DMS 273 treated with DMSO at 0.1 percent for 48 hours (cell line): ENCODE results near the gene HTATSF1.

Source experiments
- DNase-seq: peaks from one replicate; lab custom pipeline; 2025; lab: John Stamatoyannopoulos, UW

Gene HTATSF1

DNA sequence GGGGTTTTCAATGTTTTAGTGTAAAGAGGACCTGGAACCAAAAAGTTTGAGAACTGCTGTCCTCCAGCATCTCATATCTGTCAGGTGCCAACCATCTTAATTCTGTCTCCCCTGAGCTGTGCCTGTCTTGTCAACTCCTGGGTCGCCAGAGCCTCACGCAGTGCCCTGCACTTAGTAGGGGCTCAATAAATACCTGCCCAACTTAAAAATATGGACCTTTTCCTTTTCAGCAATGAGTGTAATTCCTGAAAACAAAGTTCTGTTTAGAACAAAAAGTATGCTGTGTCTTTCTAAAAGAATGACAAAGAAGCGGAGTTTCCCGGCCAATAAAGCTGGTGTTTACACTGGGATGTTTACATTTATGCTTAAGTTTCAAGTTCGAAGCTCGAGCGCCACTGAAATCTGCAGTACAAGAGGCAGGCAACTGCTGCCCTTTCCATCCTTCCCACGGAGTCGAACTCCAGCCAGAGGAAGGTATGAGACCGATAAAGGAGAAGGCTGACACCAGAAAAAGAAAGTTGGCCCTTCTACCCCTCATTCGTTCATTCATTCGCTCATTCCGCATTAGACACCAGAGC is 1.1 kb upstream of the HTATSF1 start:
- no peak for DNase-seq

DNA sequence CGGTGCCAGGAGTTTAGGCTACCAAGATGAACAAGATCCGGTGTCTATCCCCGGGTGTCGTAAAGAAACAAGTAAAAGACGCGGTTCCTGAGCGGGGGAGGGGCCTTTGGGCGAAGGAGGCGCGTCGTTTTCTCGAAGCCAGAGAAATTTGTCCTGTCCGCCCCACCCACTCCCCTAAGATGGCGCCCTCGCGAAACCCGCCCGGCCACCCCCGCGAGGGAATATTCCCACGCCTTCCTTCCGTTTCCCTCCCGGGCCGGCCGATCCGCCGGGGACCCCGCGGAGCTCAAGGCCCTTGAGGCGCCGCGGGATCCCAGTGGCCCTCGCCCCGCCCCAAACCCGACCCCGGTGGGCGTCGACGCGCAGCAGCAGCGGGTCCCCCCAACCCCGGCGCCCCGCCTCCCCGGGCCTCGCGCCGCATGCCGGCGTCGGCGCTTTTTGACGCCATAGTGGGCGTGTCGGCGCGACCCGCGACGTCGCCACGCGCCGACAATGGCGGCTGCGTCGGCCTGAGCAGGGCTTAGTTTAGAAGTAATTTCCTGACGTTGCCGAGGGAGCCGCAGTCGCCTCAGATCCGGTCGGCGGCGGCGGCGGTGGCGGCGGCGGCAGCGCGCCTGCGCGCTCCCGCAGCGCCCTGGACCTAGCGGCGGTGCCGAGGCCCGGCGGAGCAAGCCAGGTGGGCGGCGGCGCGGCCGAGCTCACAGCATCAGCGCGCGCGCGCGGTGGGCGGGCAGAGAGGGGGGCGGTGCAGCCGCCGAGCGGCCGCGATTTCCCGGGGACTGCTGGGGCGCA is 432 bp upstream of the HTATSF1 start:
- DNase-seq, result peak; percentile 74

DNA sequence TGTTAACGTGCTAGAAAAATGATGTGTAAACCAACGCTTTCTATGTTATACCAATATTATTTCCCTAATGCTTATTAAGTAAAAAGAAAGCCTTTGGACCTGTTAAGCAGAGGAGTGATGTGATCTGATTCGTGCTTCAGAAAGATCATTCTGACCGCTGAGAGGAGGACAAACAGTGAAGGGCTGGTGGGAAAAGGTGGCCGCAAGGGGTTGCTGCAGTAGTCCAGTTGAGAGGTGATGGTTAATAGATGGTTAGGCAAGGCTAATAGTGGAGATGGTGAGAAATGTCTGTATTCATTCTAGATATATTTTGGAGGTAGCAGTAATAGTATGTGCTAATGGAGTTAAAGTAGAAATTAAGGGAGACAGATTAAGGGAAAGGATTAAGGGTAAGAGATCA is 21.7 kb downstream of the HTATSF1 start:
- DNase-seq, result no peak

DNA sequence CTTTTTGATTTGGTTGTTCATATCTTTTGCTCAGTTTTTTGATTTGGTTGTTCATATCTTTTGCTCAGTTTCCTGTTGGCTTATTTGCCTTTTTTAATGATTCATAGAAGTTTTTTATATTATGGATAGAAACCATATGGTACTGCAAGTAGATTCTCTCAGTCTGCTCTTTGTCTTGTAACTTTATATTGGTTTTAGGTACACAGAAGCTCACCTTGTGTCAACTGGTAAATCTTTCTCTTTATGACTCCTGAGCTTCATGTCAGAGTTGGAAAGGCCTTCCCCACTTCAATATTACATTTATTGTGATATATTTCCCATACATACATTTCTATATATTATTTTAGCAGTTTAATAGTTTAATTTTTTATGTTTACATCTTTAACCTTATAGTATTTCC is 26.4 kb downstream of the HTATSF1 start:
- DNase-seq, result no peak

DNA sequence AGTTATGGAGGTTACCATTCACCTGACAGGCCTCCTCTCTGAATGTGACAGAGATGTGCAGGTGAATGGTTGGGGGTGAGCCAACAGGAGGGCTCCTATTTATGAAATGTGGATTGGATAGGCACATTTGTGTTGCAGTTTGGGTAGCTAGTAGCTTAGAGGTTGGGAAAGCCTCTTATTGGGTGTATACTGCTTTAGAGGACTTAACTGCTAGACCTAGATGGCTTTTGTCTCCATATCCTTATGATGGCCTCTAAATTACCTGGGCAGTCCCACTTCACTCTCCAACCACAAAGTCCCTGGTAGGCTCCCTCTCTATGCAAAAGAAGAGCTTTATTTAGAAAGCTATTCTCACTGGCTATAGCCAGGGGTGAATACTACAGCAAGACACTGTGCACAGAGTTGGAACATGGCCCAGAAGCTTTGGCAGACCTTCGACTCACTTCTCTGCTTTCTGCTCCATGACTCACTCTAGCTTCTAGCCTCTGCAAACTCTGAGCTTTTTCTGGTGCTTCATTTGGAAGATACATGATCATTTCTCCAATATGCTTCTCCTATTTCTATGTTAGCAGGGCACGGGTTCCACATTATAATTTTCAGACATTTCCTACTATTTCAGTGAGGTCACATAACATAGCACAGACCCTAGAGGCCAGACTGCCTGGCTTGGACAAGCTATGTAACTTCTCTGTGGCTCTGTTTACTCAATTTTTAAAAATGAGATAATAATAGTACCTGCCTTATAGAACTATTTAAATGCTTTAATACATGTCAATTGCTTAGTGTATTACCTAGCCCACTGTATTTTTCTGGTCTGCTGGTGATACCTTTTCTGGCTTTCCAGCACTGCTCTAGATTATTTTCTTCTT is 28.6 kb downstream of the HTATSF1 start:
- peak; percentile 12 for DNase-seq

DNA sequence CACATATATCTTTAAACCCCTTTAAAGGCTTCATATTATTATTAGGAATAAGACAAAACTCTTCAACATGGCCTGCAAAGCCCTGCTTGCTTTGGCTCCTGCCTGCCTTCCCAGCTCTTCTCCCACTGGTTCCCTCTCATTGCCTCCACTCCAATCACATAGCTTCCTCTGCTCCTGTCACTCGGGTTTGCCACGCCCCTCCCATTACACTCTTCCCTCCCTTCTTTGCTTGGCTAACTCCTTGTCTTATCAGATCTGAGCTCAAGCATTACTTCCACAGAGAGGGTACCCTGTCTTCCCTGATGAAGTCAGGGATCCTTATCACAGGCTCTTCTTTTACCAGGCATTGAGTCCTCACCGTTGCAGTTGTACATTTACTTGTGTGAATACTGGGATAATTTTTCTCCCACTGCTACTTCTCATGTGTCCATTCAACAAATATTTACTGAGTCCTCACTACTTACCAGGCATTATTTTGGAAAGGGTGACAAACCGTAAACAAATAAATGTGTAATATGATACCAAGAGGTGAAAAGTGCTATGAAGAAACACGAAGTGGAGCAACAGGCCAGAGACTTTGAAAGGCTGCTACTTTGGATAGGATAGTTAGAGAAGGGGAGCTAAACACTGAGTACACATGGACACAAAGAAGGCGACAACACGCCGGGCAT is 31.4 kb downstream of the HTATSF1 start:
- no peak for DNase-seq

DNA sequence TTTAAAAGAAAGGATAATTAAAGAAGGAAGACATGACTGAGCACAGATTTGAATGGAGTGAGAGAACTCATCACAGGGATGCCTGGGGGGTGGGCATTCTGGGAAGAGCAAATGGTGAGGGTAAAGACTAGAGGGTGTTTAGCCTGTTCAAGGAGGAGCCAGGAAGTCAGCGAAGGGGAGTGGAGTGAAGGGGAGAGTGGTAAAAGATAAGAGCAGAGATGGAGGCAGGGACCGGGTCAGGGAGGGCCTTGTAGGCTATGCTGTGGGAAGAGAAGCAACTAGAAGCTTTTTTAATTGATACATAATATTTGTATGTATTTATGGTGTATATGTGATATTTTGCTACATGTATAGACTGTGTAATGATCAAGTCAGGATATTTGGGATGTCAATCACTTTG is 32.4 kb downstream of the HTATSF1 start:
- no peak for DNase-seq

DNA sequence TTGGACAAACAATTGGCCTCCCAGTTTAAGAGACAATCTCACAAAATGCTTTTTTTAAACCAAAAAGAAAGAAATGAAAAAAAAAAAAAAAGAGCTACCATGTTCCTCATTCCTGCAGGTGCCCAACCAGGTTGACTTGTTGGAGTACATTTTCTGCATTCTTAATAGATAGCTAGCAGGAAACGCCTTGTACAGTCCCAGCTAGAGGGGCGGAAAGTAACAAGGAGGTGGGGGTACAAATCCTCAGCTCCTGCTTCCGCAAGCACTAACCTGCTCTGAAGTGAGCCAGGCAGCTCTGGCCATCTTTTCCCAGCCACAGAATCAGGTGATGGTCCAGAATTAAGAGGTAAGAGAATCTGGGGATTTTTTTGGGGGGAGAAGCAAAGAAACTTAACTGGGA is 34.6 kb downstream of the HTATSF1 start, which contains the start of gene VGLL1:
VGLL1 (plus strand) TSS at position 265 of the 400 bp plus-strand sequence. CDS start 3,806 bp downstream, outside the sequence.
- no peak for DNase-seq

DNA sequence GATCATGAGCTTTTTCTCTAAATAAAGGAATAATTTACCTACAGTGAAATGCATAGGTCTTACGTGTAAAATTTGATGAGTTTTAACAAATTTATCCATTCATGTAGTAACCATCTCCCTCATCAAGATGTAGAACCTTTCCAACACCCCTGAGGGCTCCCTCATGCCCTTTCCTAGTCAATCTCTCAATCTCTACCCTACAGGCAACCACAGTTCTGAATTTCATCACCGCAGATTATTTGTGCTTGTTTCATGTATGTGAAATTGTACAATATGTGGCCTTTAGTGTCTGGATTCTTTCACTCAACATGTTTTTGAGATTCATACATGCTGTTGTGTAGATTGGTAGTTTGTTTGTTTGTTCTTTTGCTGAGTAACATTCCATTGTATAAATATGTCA is 36.7 kb downstream of the HTATSF1 start:
- DNase-seq, result no peak

DNA sequence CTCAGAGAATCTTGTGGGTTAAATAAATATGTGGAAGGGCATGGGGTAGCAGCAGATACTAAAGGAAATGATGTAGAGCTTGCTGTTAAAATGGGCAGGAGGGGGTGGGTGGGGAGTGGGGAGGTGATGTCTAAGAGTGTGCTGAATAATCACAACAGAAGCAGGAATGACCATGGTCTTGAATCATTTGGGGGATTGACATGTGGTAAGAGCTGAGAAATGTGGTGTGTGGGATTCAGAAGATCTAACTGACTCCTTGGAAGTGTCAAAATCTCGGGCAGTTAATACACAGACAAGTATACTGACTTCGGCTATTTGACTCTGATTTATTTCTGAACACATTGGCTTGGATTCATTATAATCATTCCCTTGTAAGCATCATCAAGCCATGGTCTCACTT is 41.4 kb downstream of the HTATSF1 start:
- DNase-seq, result no peak

DNA sequence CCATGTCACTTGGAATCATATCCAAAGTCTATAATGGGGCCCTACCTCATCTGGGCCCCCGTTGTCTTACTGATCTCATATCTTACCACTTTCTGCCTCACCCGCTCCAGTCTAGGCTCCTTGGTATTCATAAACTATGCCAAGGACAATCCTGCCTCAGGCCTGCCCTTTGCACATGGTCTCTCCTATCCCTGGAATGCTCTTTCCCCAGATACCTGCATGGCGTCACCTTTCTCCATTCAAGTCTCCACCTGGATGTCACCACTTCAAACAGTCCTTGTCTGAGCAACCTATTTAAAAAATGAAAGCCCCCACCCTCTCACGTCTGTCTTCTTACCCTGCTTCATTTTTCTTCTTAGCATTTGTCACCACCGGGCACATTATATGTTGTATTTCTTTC is 42.8 kb downstream of the HTATSF1 start:
- DNase-seq, result no peak

DNA sequence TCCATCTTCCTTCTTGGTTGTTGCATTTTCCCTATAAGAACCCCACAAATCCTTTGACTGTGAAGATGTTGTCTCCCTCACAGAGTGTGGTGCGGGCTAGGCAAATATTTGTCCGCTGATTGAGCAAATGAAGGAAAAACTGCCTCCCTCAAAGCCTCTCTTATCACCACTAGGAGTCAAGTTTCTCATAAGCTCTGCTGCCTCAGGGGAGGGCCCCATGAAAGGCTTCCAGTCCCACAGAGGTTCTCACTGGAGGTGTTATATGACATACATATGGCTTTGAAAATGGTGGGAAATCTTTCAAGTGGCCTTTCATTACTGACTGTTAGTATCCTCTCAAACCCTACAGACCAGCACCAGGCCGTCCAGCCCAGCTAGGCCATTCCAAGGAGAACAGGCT is 43.9 kb downstream of the HTATSF1 start:
- DNase-seq, result no peak

DNA sequence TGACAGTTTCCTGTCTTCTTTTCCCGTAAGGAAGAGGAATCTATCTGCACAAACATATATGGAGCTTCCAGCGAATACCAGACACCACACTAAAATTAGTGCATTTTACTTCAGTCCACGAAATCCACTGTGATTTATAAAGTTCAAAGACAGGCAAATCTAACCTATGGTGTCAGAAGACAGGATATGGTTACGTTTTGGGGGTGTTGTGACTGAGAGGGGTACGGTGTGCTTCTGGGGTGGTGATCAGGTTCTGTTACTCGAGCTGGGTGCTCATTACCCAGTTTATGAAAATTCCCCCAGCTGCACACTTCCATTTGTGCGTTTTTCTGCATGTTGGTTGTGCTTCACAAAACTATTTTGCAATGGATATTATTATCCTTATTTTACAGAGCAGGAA is 44.9 kb downstream of the HTATSF1 start:
- DNase-seq, result no peak

DNA sequence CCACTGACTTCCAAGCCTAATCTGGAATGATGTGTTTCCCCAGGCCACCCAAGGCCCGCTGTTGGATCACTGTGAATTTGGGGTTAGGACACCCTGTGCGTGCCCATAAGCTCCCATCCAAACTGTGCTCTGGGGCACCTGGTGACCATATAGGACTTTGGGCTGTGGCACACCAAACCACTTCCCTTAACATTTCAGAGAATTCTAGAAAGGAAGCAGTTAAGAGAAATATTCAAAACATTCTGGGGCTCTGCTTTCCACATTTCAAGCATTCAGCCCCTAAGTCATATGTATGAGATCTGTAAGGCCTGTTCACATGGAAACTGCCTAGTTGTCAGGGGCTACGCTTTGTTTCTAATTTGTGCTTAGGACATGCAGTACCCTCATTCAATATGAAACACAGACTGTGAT is 49.0 kb downstream of the HTATSF1 start:
- DNase-seq, result no peak

DNA sequence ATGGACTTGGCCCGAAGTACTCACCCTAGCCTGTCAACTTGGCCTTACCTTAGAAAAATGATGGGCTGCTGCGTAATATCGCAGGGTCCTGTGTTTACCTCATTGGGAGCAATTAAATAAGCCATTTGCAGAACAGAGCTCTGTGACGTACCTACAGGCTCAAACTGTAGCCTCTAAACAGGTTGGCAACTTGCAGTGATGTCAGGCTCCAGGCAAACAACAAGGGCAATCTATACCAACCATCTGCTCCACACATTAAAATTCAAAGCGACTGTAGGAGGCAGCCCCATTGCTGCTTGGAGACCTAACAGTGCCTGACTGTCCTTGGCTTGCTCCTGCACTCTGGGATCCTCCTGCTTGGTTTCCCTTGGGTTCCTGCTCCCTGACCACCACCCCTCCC is 51.8 kb downstream of the HTATSF1 start:
- DNase-seq, result peak; percentile 81

DNA sequence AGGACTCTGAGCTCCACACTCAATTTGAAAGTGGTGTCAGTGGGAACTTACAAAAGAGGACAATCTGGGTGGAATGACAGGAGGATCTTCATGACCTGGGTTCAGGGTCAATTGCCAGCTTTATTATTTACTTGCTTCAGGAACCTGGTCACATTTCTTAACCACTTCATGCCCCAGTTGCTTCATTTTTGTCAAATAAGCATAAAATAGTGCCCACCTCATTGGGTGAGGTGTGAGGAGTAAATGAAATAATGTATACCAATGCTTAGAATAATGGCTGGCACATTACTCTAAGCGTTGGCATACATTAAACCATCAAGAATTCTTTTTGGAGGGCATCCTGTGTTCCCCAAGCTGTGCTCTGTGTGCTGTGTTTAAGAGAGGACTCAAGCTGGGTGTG is 54.0 kb downstream of the HTATSF1 start:
- no peak for DNase-seq

DNA sequence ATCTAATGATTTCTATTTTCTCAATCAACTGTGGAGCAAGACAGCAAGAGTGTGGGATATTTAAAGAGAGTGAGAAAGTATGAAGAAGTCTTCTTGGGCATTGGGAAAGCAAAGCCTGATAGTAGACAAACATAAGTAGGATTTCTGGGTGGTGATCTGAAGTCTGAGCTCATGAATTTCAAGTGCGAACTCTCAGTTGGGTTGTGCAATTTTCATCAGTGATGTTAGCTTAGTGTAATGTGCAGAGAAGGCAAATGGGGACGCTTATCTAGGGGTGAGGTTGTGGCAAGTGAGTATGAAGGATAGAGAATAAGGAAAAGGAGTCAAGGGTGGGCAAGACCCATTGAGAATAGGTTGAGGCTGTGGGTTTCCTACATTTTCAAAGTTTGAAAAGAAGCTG is 58.3 kb downstream of the HTATSF1 start:
- DNase-seq, result no peak
